ENCODE measurements around the gene TRIM40. TPM values are rescaled to one million over a fixed set of nuclear protein-coding genes. Genes with fewer than 3 reads are reported as not detected.

The TRIM40 gene, protein sequence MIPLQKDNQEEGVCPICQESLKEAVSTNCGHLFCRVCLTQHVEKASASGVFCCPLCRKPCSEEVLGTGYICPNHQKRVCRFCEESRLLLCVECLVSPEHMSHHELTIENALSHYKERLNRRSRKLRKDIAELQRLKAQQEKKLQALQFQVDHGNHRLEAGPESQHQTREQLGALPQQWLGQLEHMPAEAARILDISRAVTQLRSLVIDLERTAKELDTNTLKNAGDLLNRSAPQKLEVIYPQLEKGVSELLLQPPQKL
- polyA plus RNA-seq (ENCODE audit: insufficient read length in 12 of 12) = under 1 TPM in 1 of 12 donors, not detected in 11; 0.13 TPM
- long read RNA-seq, donor 1 = 0 reads
- long read RNA-seq, donor 2 = 0 reads
- long read RNA-seq, donor 3 = 0 reads
- long read RNA-seq, donor 4 = 0 reads
- long read RNA-seq, donor 5 = 0 reads
- long read RNA-seq, donor 6 = 0 reads
- long read RNA-seq, donor 7 = 0 reads
- long read RNA-seq, donor 8 = 0 reads
- long read RNA-seq, donor 9 = 0 reads
- long read RNA-seq, donor 10 = 0 reads
- long read RNA-seq, donor 11 = 0 reads

DNA sequence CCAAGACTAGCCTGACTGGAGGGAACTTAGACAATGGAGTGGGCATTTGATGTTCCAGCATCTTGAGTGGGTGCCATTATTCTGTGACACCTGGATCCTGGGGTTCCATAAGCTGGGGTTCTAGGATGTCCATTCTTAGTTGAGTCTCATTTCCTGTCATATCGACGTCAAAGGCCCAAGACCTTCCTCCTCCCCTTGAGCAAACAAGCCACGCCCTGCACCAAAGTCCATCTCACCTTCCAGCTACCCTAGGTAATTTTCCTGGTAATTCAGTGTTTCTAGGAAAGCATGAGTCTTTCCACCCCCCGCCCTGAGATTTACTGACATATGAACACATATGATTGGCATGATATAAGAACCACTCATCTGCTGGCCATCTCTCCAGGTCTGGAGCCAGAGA, at the start of gene TRIM40:
Gene TRIM40 (plus strand): TSS at position 384 of the 400 bp plus-strand sequence. CDS start 897 bp downstream, outside the sequence.
- no peak for DNase-seq

DNA sequence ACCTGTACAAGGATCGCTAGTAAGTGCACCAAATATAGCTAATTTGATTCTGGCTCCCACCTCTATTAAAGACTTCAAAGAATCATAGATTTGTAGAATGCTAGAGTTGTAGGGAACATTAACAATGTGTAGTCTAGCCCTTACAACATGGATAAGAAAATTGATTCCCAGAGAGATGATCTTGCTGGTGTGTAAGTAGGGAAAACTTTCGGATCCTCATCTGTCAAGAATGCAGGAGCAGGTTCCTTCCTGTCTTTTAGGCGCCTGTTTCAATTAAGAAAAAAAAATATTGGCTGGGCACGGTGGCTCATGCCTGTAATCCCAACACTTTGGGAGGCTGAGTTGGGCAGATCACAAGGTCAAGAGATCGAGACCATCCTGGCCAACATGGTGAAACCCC, 48.1 kb upstream of the TRIM40 start:
- DNase-seq = no peak

DNA sequence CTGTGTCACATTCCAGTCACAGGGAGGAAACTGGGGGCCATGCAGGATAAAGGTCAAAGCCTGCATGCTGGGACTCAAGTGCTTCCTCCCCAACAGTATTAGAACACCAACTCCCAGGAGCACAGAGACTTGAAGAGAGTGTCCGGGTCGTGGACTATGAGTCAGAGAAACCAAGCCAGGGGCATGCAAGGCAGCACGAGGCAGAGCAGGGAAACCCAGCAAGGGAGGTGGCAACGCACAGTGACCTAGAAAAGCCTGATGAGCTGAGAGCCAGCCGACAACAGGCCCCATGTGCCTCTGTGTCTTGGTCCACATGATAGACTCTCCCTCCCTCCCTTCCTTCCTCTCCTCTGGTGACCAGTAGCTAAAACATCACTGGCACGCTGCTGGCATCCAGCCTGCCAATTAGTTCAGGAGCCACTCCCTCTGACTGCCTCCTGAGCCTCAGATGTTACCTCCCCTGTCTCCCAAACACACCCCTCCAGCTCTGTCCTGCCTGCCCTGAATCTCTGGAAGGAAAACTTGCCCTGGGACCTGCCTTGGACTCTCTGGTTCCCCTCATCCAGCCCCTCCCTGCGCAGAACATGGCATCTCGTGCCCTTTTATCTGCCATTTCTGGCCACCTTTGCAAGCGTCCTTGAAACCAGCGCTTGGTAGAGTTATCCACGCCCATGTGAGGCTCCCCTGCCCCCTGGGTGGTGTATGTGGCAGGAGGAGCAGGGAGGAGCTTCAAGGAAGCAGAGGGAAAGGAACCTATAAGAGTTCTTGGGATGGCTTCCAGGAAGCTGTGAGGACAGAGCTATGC, 44.2 kb upstream of the TRIM40 start:
- no peak for DNase-seq

DNA sequence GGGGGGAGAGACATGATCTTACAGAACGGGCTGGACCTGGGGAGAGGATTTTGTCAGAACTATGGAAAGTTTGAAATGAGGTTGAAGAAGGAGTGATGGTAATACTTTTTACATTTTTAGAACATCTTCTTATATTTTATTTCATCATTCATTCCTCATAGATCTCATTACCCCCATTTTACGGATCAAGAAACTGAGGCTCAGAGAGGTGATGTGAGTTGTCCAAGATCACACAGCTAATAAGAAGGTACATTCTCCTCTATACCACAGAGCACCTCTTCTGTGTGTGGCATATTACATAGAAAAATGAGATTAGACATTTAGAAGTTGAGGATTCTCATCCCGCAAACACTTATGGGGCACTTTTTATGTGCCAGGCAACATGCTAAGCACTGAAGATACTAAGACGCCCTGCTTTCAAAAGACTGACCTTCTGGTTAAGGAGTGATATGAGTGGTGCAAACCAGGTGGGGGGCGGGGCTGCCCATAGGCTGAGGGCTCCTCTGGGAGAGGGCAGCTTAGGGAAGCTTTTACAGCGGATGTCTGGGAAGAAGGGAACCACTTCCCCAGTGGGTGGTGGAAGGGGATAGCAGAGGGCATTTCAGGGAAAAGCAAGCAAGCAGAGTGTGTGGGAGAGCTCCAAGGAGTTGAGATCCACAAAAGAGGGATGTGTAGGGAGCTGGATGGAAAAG, 42.9 kb upstream of the TRIM40 start:
- no peak for DNase-seq

DNA sequence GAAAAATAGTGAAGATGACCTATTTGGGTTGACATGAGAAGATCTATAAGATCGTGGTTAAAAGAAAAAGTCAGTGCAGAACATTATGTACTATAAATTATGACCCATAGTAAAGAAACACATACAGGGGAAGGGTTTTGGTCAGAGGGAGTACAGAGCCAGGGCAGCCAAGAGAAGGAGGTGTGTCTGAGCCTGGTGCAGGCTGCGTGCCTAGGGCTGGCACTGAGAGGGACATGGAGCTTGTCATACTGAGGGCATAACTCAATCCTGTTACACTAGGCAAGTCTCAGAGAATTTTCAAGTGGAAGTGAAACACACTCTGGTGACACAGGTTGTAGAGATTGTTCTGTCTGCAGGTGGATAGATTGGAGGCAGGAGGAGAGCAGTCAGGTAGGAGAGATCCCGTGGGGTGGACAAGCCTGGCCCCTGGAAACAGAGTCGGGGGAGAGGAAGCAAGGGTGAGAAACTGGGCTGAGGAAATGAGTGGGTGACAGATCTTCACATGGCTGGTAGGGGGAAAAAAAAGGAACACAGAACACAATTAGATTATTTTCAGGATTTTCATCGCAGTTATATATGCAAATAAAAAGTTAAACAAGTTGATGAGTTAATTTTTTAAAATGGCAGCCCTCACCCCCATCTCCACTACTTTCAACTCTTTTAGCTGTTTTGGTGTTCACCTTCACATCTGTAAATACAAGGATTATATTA, 41.8 kb upstream of the TRIM40 start:
- DNase-seq = no peak

DNA sequence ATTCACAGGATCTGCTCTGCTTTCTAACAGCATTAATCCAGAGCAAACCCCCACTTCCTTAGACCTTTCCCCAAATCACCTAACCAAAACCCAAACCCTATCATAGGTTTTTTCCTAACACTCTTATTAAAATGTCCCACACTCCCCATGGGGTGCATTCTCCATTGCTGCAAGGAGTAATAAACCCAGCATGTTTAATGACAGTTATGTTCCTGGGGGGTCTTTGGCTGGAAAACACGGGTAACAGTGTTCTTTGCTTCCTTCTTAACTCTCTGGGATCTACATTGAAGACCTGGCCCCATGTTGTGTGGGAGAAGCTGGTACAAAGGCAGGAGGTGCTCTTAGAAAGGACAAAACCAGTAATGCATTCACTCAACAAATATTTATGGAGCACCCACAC, 39.1 kb upstream of the TRIM40 start:
- DNase-seq = no peak

DNA sequence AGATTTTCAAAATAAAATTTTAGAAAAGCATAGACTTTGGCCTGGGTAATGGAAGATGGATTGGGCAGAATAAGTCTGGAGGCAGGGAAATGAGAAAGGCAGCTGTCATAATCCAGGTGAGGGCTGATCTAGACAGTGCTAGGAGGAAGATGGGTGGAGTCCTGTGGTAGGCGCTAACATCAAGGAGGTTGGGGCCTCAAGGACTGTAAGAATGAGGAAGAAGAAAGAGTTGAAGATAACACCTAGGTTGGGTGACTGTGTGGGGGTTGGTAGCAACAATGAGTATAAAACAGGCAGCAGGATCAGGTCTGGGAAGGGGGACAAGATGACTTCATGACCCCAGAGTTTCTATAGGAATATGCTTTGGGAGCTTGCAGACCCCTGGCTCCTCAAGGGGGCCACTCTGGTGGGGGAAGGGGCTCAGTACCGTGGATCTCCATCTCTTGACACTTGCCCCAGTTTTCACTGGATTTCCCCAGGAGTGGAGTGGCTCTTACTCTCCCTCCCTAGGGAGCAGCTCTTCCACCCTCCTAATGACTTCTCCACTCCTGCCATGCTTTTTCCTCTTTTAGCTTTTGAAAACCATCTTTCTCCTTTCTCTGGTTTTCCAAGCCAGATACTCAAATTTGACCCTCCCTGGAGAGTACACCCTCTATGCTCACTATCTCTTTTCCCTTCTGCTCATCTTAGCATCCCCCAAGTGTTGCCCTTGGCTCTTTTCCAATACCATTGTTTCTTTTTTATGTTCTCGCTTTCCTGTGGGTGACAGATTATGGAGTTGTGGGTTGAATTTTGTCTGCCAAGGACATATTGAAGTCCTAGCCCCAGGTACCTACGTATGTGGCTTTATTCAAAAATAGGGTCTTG, 37.8 kb upstream of the TRIM40 start:
- no peak for DNase-seq

DNA sequence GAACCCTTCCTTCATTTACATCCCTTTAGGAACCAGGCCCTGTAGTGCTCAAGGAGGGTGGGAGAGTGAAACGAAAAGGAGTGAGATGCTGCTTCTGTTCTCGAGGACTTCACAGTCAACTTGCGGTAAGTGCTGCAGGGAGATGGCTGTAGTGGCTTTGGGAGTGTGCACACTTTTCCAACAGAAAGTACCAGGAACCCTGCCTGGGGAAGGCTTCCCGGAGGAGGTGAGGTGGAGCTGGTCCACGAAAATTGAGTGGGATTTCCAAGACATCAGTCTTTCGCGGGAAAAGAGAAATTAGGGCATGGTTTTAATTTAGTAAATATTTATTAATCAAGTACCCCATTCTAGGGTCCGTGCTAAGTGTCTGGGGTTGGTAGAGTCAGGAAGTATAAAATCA, 35.8 kb upstream of the TRIM40 start:
- DNase-seq = no peak

DNA sequence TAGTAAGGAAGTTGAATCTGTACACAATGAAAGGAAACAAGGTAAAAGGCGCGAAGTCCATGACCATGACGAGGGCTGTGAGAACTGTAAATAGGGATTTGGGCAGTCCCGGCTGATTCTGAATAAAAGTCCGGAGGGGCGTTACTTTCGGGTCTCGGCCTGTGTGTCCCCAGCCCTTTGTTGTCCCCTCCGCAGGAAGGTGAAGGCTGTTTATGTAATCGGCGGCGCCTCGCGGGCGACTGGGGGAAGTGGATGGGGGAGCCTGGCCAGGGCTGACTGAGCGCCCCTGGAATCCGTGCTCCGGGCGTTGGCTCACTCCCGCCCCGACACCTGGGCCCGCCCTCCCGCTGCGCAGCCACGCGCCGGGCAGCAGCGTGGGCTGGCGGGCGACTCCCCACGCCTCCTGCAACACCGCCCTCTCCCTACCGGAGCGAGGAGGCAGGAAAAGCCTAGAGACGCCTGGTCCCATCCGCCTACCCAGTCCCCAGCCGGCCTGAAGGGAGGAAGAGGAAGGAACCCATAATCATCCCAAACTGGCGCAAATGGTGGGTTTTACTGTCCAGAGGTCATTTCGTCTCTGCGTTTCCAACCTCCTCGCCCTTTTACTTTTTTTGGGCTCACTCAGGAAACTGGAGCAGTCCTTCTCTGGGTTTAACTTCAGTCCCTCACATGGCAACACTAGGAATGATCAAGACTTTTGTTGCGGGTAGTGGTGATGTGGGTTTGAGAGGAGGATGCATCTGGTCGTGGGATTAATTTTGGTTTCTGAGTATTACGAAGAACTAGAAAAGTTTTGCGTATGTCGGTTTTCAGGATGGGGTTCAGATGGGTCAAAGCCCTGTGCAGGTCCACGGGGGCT, 35.1 kb upstream of the TRIM40 start:
- no peak for DNase-seq

DNA sequence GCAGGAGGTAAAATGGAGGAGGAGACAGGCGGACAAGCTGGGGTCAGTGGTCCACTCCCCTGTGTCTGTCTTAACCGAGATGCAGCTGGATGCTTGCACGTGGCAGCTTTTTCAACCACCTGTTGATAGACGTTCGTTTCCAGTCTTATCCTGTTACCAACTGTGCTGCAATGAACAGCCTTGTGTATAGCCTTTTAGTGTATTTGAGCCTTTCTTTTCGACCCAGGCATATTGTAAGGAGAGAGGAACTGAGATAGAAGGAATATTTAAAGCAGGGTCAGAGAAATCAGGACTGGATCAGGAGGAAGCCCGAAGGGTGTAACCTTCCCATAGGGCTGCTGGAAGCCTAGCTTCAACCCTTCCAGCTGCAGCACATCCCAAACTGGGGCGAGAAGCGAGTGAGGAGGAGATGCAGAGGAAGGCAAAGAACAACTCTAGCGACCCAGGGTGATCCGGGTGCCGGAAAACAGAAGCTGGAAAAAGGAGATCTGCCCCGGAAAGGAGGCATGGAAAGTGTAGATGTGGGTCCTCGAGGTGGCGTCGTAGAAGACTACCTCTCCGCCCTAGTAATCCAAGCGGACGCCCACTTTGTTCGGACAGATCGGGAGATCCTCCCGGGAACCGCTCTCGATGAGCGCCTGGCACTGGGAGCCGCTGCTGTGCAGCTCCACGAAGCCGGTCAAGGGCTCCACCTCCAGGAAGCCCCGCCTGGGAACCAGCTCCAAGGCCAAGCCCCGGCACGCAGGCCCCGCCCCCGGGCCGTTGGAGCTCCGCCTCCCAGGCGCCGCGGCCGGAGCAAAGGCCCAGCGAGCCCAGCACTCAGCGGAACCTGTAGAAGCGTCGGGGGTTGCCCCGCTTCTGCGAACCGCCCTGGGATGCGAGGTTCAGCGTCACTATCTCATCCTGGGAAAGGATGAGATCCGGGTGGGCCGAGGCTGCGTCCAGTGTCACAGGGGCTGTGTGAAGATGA, 34.2 kb upstream of the TRIM40 start:
- peak; percentile 77 for DNase-seq

DNA sequence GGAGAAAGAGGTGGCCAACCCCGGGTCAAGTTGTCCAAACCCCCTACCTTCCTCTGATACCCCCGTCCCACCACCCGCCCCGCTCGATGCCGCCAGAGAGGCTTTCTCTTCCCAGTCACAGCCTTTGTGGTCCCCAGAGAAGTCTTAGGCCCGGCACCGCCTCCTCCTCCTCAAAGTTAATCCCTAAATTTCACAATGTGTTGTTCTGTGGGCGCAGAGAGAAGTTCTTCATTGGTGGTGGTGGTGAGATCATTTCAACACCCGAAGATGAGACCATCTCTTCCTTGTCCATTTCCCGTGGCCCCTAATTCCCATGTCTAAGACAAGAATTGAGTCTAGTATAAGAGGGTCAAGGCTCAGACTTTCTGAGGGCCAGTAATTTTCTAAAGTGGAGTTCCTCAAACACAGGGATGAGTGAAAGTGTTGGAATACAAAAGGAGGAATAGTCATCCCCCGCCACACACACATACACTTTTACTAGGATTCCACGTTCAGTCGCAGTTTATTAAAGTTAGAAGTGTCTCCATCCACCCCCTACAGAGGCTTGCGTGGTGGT, 33.4 kb upstream of the TRIM40 start:
- DNase-seq = no peak

DNA sequence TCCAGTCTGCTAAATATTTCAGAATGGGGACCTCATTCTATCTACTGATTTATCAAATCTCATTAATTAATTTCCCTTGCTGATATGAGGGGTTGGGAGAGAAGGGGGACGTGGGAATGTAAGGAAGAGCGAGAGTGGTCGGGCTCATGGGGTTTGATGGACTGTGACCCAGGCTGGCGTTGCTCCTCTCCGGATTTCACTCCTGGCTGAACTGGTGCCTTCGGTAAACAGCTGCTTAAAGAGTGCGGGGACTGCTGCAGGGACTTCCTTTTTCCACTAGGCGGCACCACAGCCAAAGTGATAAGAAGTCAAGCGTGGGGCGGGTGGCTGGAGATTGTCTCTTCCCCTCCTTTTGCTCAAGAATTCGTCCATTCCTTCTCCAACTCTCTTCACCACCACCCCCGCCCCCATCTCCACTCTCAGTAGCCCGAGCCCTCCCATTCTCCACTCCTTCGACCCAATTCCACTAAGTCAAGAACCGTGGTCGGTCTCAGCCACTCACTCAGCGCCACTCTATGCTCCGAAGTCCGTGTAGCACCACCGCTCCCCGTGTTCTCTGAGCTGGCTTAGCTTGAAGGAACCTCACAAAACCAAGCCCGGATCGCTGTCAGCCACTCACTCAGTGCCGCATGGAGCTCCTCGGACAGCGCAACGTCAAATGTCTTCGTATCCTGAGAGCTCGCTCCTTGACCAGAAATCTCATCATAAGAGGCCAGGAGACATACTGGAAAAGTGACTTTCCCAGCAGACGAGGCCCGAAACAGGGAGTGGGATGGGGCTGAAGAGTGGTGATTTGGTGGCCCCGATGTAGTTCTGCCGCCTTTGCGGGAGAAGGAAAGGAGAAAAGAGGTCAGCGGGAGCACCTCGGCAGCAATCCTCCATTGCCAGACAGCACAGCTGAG, 32.7 kb upstream of the TRIM40 start:
- peak; percentile 84 for DNase-seq

DNA sequence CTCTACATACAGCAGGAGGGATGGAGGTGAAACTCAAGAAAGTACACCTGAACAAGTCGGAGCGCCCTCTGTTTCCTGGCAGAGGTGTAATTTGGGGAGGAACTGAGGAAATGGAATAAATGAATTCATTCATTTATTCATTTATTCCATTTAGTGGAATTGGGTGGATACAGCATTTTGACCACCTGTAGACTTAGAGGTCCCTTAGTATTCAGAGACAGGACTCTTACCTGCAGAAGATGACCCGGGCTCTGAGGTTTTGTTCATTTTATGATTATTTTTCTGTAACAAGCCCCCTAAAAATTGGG, 32.1 kb upstream of the TRIM40 start:
- DNase-seq = no peak

DNA sequence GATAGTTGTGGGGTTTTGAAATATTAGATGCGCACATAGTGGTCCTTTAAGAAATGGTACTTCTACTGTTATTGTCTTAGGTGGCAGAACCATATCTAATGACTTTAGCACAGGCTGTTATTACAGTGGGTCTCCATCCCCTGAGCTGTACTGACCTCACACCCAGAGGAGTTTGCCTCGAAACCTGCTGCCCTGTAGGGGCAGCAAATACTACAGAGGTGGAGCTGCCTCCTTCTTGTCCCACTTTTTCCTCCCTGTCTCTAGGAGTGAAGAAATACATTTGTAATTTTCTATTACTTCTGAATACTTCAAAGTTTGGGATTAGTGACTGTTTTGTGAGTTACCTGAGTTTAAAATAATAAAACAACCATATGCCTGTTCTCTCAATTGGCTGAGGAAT, 31.3 kb upstream of the TRIM40 start:
- no peak for DNase-seq

DNA sequence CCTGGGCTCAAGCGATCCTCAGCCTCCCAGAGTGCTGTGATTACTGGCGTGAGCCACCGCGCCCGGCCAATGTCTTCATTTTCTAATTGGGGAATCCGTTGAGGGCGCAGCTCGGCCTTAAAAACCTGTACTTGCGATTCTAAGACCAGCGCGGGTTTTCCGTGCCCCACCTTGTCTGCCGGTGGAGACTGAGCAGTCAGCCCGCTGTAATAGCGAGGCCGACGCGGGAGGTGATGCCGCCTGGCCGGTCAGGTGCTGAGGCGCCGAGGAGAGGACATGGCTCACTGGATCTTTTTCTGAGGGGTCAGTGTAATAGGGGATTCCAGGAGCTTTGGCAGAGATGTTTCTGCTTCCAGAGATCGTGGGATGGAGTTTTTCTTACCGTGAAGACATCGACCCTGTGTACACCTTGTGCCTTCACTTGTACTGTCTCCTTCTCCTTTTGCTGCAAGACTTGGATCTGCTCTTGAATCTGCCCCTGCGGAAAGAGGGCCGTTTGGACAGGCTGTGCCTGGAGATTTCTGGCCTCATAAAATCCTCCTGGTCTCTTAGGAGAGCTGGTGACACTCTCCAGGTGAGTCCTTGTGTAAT, 24.6 kb upstream of the TRIM40 start:
- DNase-seq = no peak

DNA sequence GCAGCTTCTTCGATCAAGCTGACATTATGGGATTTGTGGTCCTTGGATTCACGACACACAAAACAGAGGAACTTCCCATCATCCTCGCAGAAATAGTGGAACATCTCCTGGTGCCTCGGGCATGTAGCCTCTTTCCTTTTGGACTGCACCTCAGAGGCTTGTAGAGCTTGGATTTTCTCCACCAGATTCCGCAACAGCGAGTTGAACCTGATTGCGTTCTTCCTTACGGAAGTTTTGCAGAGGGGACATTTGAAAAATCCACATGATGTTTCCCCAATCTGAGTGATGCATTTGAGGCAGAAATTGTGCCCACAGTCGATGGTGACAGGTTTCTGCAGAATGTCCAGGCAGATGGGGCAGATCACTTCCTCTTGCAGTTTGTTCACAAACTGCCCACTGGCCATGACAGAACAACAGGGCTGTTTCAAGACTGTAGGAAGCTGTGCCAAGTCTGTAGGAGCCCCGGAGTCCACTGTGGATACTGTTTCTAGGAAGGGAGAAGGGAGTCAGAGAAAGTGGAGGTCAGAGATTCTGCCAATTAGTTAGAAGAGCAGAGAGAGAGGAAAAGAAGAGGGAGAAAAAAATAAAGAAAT, 23.4 kb upstream of the TRIM40 start:
- no peak for DNase-seq

Measured in muscle of arm (tissue), 14 donors.